Heart right ventricle (tissue), 16 donors: Measurements from ENCODE around the gene ZNF239. TPM values are rescaled to one million over a fixed set of nuclear protein-coding genes. Genes with fewer than 3 reads are reported as not detected.
"Not testable (repeated sequence)": the region's sequence is repeated elsewhere in the genome, so short reads cannot be mapped to it uniquely, and the experiment has no call there.

Experiments used
- ATAC-seq, 8 donors: fragments of 200-7000 bp; cut with Tn5 transposase; one replicate each; pipeline ENCODE4 v1.9.1; 2020; ENCODE audit warnings: mild to moderate bottlenecking in 8 of 8, moderate library complexity in 8 of 8, moderate number of reproducible peaks in 1 of 8
- DNase-seq, 2 donors: peaks; one replicate each; pipeline ENCODE4 v3.0.0-alpha.2; 2020
- H3K27ac ChIP-seq, 10 donors: fragments of 200-600 bp; sonication (generic) in 2 of 10; one replicate each; pipeline versions ENCODE4 v1.5.0 to v1.8.0; 2020 to 2022; ENCODE audit warnings: mild to moderate bottlenecking in 3 of 10
- H3K27me3 ChIP-seq, 7 donors: fragments of 200-600 bp; one replicate each; pipeline ENCODE4 v1.8.0; 2021 to 2022; ENCODE audit warnings: mild to moderate bottlenecking in 2 of 7
- H3K36me3 ChIP-seq, 9 donors: fragments of 200-600 bp; sonication (generic) in 1 of 9; one replicate each; pipeline versions ENCODE4 v1.5.0 to v1.8.0; 2020 to 2022; ENCODE audit warnings: mild to moderate bottlenecking in 2 of 9
- H3K4me1 ChIP-seq, 9 donors: fragments of 200-600 bp; sonication (generic) in 1 of 9; one replicate each; pipeline versions ENCODE4 v1.5.0 to v1.8.0; 2020 to 2022; ENCODE audit warnings: mild to moderate bottlenecking in 4 of 9
- H3K4me3 ChIP-seq, 10 donors: fragments of 200-600 bp; sonication (generic) in 2 of 10; one replicate each; pipeline versions ENCODE4 v1.5.0 to v1.8.0; 2020 to 2022; ENCODE audit warnings: mild to moderate bottlenecking in 7 of 10, moderate library complexity in 2 of 10
- H3K9me3 ChIP-seq, 11 donors: fragments of 200-600 bp in 10 of 11; sonication (generic) in 2 of 11; one replicate each; pipeline versions ENCODE4 v1.5.0 to v1.8.0; 2013 to 2022; ENCODE audit warnings: mild to moderate bottlenecking in 2 of 11, control low read depth in 1 of 11, moderate library complexity in 1 of 11
- CTCF ChIP-seq, 9 donors: fragments of 200-600 bp; sonication (generic) in 2 of 9; IDR thresholded peaks; one replicate each; pipeline versions ENCODE4 v1.5.0 to v1.8.0; 2021 to 2022; ENCODE audit warnings: antibody characterized with exemption in 9 of 9, mild to moderate bottlenecking in 5 of 9, moderate library complexity in 1 of 9
- WGBS, 2 donors: extraction: QIAGEN DNeasy Blood & Tissue Kit; methylation state at CpG; one replicate each; pipeline ENCODE4 v1.1.7; 2013; ENCODE audit warnings: inconsistent platforms in 1 of 2; 5-methylcytosine and 5-hydroxymethylcytosine counted together
- intact Hi-C, 10 donors: fragments of 100-400 bp; cut with DNase I; formaldehyde crosslinking; loops; one replicate each; pipeline versions ENCODE4 v1.11.1 to v1.14.2; 2022
- polyA plus RNA-seq, 2 donors: library from polyadenylated mRNA; stranded (reverse); fragments of 200-250 nt; gene quantifications; one replicate each; pipeline ENCODE4 v1.2.3, GENCODE V29; 2013
- total RNA-seq, 10 donors: library from RNA; stranded (reverse); fragmentation: NEBNext Ultra II Directional in 3 of 10; extraction: Animal tissue kit (Norgen Biotek cat#: 25700) in 3 of 10; gene quantifications; one replicate each; pipeline versions ENCODE4 v1.2.1 to v1.2.4, GENCODE V29; 2021 to 2023
- donor health status: Arrhythmogenic right ventricular cardiomyopathy.
- donor health status: ischemic (EF 13 %, LVEDD 7.1; RV severe dilation, severe dysfunction).
- donor health status: healthy with polysubstance abuse.
- donor health status: DM: no; HTN: yes; CAD: no.
- donor health status: DM: no; HTN: no; CAD: no.
- donor health status: ischemic (EF 25% LVEDD 6.9; RV normal size, moderate dysfunction).
- donor health status: ischemic (EF 25% LVEDD 5.7; RV mildly dilated, moderate dysfunction).
- donor health status: healthy.
- donor health status: DM: yes; HTN: yes; CAD: no.
- donor health status: Ischemic cardiomyopathy.
- donor health status: ischemic (EF 35%, LVEDD 5.7; RV mildly dilated, moderate dysfunction).
- donor health status: nonischemic (EF 11% LVEDD 7.7; RV severe dilation, severe dysfunction).
- donor health status: DM: yes; HTN: yes; CAD: no.
- donor health status: PGD.
- donor health status: ischemic (EF 29% LVEDD 5.4; RV normal size, mild dysfunction).
- donor health status: nonischemic (EF 23%, LVEDD 6.1; RV moderate dilation, normal function).

Gene ZNF239
- total and polyA plus RNA-seq, 12 donors: 0.66 to 2.5 (median 1.5) TPM

- 85 to 89% methylated on average over 5 of the region's 5 CpGs for WGBS, 2 donors
These were observed 17.0 kb upstream of the ZNF239 start for GRCh38 chr10:43591303-43591904.

DNA sequence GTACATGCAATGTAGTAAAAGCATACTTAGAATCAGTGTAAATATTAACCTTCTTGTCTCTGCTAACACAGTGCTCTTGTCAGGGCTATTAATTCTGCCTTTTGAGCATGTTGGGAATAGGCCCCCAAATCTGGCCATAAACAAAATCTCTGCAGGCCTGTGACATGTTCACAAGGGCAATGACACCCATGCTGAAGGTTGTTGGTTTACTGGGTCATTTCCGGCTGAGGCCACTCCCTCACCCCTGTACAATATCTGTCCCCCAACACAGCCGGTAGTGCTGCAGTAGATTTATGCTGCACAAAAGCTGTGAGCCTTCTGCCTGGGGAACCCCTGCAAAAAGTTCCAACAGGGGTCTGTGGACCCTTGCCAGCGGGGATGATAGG is 12.3 kb upstream of the ZNF239 start:
- 83 to 88% methylated on average over 3 of the region's 3 CpGs for WGBS, 2 donors
- H3K4me3 ChIP-seq, H3K36me3 ChIP-seq, H3K27ac ChIP-seq, intact Hi-C loops, ATAC-seq, H3K4me1 ChIP-seq, H3K9me3 ChIP-seq, H3K27me3 ChIP-seq, DNase-seq: not testable (repeated sequence)

More at GRCh38 chr10:43591303-43591904, 17.0 kb upstream of the ZNF239 start:
- DNase-seq (no peak), ATAC-seq (no peak)
- H3K4me1 ChIP-seq: peaks cover 0 to 20% (median 16%) of the 10 kb centered on the region in 9 donors
- no peak for TF ChIP-seq CTCF (IDR thresholded peaks at IDR 0.05)
- H3K4me3 ChIP-seq: no peak overlapping the region
- H3K27ac ChIP-seq: no peak overlapping the region
- no peaks in the 10 kb centered on the region for H3K36me3 ChIP-seq
- peaks cover 0 to 14% (median 0%) of the 10 kb centered on the region in 11 donors for H3K9me3 ChIP-seq
- no peaks in the 10 kb centered on the region for H3K27me3 ChIP-seq
- intact Hi-C loops: no loop called here

GRCh38 chr10:43585981-43586729 is 11.7 kb upstream of the ZNF239 start:
- Histone ChIP-seq H3K36me3 (no peaks in the 10 kb centered on the region), H3K9me3 (peaks cover 0 to 2% (median 0%) of the 10 kb centered on the region in 11 donors), H3K4me1 (no peaks in the 10 kb centered on the region), H3K27ac (no peak overlapping the region), H3K4me3 (no peak overlapping the region), H3K27me3 (peaks cover 0 to 5% (median 0%) of the 10 kb centered on the region in 7 donors)
- 78 to 80% methylated on average over 9 of the region's 9 CpGs for WGBS, 2 donors
- no peak for TF ChIP-seq CTCF (IDR thresholded peaks at IDR 0.05)
- intact Hi-C loops: no loop called here
- ATAC-seq: no peak
- no peak for DNase-seq

GRCh38 chr10:43585046-43585445 is 10.6 kb upstream of the ZNF239 start:
- Histone ChIP-seq H3K4me3 (no peak overlapping the region), H3K27me3 (peaks cover 0 to 7% (median 0%) of the 10 kb centered on the region in 7 donors), H3K36me3 (no peaks in the 10 kb centered on the region), H3K4me1 (no peaks in the 10 kb centered on the region), H3K9me3 (no peaks in the 10 kb centered on the region), H3K27ac (no peak overlapping the region)
- TF ChIP-seq CTCF (IDR thresholded peaks at IDR 0.05): no peak
- no peak for ATAC-seq
- intact Hi-C loops: no loop called here
- DNase-seq: no peak
- WGBS, 2 donors: 89 to 90% methylated on average over 5 of the region's 5 CpGs

GRCh38 chr10:43584051-43584450 is 9.6 kb upstream of the ZNF239 start:
- intact Hi-C loops: no loop called here
- TF ChIP-seq CTCF (IDR thresholded peaks at IDR 0.05): no peak
- Histone ChIP-seq H3K4me1 (no peaks in the 10 kb centered on the region), H3K4me3 (no peak overlapping the region), H3K9me3 (no peaks in the 10 kb centered on the region), H3K27ac (no peak overlapping the region), H3K27me3 (peaks cover 0 to 7% (median 0%) of the 10 kb centered on the region in 7 donors), H3K36me3 (no peaks in the 10 kb centered on the region)
- 68 to 81% methylated on average over 4 of the region's 4 CpGs for WGBS, 2 donors
- DNase-seq: no peak
- ATAC-seq: no peak
